ENCODE measurements around the gene UPP2.

DNA sequence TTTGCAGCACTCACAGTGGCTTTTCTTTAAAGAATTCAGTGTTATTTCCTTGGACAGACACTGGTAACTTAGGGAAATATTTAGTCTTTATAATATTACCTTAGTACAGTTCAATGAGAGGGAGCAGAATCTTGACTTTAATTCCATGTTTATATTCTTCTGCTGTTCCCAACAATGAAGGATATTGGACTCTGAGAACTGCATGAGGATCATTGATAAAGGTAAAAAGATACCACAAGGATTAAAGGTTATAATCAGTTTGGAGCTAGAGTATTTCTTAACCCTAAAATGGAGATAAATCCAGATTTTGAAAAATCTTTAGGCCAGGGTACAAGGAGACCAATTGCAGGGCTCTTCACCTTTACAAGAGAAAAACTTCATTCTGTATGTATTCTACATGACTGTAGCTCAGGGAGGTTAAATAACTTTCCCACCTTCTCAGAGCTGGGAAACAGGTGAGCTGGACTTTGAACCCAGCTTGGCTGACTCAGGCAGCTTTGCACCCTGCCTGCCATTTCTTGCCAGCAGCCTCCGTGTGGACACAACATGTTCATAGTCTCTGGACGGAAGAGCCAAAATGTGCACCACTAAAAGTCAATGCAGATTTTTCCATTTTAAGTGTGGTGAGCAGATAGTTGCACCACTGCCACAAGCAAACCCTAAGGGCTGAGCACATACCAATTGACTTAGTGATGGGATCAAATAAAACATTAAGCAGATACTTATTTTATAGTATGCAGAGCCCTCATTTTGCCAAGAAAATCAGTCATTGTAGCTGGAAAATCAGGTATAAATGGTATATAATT, 26.7 kb downstream of the UPP2 start:
- TF ChIP-seq, protein P1, sequence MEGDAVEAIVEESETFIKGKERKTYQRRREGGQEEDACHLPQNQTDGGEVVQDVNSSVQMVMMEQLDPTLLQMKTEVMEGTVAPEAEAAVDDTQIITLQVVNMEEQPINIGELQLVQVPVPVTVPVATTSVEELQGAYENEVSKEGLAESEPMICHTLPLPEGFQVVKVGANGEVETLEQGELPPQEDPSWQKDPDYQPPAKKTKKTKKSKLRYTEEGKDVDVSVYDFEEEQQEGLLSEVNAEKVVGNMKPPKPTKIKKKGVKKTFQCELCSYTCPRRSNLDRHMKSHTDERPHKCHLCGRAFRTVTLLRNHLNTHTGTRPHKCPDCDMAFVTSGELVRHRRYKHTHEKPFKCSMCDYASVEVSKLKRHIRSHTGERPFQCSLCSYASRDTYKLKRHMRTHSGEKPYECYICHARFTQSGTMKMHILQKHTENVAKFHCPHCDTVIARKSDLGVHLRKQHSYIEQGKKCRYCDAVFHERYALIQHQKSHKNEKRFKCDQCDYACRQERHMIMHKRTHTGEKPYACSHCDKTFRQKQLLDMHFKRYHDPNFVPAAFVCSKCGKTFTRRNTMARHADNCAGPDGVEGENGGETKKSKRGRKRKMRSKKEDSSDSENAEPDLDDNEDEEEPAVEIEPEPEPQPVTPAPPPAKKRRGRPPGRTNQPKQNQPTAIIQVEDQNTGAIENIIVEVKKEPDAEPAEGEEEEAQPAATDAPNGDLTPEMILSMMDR (IDR thresholded peaks at IDR 0.05): no peak
- TF ChIP-seq POLR2A (IDR thresholded peaks at IDR 0.05): no peak
